Keratinocyte (primary cell): ENCODE measurements around the gene ARHGAP31.

Source experiments
- CTCF ChIP-seq, 3 experiments: IDR thresholded peaks in 1 of 3; conservative IDR thresholded peaks in 1 of 3; optimal IDR thresholded peaks in 1 of 3; 2 replicates in 2 of 3; 3 replicates in 1 of 3; pipeline versions ENCODE3 to v1.5.1; 2011; ENCODE audit warnings: low read length in 3 of 3, mild to moderate bottlenecking in 3 of 3, moderate library complexity in 2 of 3, control low read depth in 1 of 3, inconsistent platforms in 1 of 3; ENCODE audit not compliant: insufficient read depth in 2 of 3; ENCODE audit errors: extremely low read depth in 1 of 3
- EZH2 ChIP-seq: IDR thresholded peaks from one replicate; pipeline ENCODE4 v1.6.1; 2012; ENCODE audit warnings: inconsistent platforms, mild to moderate bottlenecking, low read length, moderate library complexity

GRCh38 chr3:119416873-119417272, 122.7 kb downstream of the ARHGAP31 start:
- TF ChIP-seq CTCF (optimal IDR thresholded peaks at IDR 0.05 in 1 of 3, IDR thresholded peaks at IDR 0.05 in 1 of 3, conservative IDR thresholded peaks at IDR 0.05 in 1 of 3; ENCODE audit: extremely low read depth in 1 of 3, insufficient read depth in 2 of 3, low read length in 3 of 3) (no peak), EZH2 (no peak)
